HepG2 (cell line): ENCODE measurements around the gene TMCO2. TPM values are rescaled to one million over a fixed set of nuclear protein-coding genes. Genes with fewer than 3 reads are reported as not detected.
A peak's percentile ranks its signal among the peaks of the same experiment; 100 is the strongest.

Experiments used
- BRD4 ChIP-seq: sonication (generic); formaldehyde crosslinking; IDR thresholded peaks from 2 replicates; pipeline ENCODE4 v1.4.0; 2020; ENCODE audit warnings: missing genetic modification reagents
- EED ChIP-seq: sonication (generic); formaldehyde crosslinking; IDR thresholded peaks from 2 replicates; pipeline ENCODE4 v1.5.0; 2020; ENCODE audit warnings: mild to moderate bottlenecking, missing genetic modification reagents
- KDM2A ChIP-seq: sonication (generic); formaldehyde crosslinking; IDR thresholded peaks from 2 replicates; pipeline ENCODE4 v1.4.0; 2020; ENCODE audit warnings: low read depth, missing genetic modification reagents, borderline replicate concordance
- NFIB ChIP-seq: sonication (generic); formaldehyde crosslinking; IDR thresholded peaks from 2 replicates; pipeline ENCODE4 v1.9.0; 2021; ENCODE audit warnings: missing genetic modification reagents, mild to moderate bottlenecking, borderline replicate concordance
- NR3C1 ChIP-seq: sonication (generic); formaldehyde crosslinking; IDR thresholded peaks from 2 replicates; pipeline ENCODE4 v1.4.0; 2020; ENCODE audit warnings: missing genetic modification reagents
- ZFP82 ChIP-seq: sonication (generic); formaldehyde crosslinking; IDR thresholded peaks from 2 replicates; pipeline ENCODE4 v1.5.1; 2020; ENCODE audit warnings: mild to moderate bottlenecking, missing genetic modification reagents, borderline replicate concordance
- ZNF432 ChIP-seq: sonication (generic); formaldehyde crosslinking; IDR thresholded peaks from 2 replicates; pipeline ENCODE4 v1.5.0; 2020; ENCODE audit warnings: missing genetic modification reagents, mild to moderate bottlenecking, borderline replicate concordance
- ZNF563 ChIP-seq: sonication (generic); formaldehyde crosslinking; IDR thresholded peaks from 2 replicates; pipeline ENCODE4 v1.8.0; 2022; ENCODE audit warnings: mild to moderate bottlenecking, moderate library complexity, missing genetic modification reagents
- ZNF577 ChIP-seq: sonication (generic); formaldehyde crosslinking; IDR thresholded peaks from 2 replicates; pipeline ENCODE4 v1.4.0; 2020; ENCODE audit warnings: mild to moderate bottlenecking, low read depth, missing genetic modification reagents, borderline replicate concordance
- ZNF670 ChIP-seq: sonication (generic); formaldehyde crosslinking; IDR thresholded peaks from 2 replicates; pipeline ENCODE4 v1.8.0; 2022; ENCODE audit warnings: mild to moderate bottlenecking, missing genetic modification reagents, borderline replicate concordance
- ZNF816 ChIP-seq: sonication (generic); formaldehyde crosslinking; IDR thresholded peaks from 2 replicates; pipeline ENCODE4 v1.8.0; 2022; ENCODE audit warnings: missing genetic modification reagents, mild to moderate bottlenecking, borderline replicate concordance
- ZNF850 ChIP-seq: sonication (generic); formaldehyde crosslinking; conservative IDR thresholded peaks from 2 replicates; pipeline ENCODE4 v1.9.0; 2021; ENCODE audit warnings: mild to moderate bottlenecking, missing genetic modification reagents
- polyA plus RNA-seq, 8 experiments: library from polyadenylated mRNA; depleted of rRNA in 3 of 8; stranded (reverse) in 7 of 8; unstranded in 1 of 8; fragments of >200 nt; fragmentation: Illumina TruSeq in 4 of 8; extraction: Trizol in 4 of 8; gene quantifications; 2 replicates each; pipeline versions ENCODE4 v1.2.1 to v1.2.3, GENCODE V29; 2011 to 2016; ENCODE audit warnings: low read depth in 4 of 8, missing spikeins in 1 of 8, mixed read lengths in 1 of 8; ENCODE audit not compliant: insufficient read depth in 1 of 8
- total RNA-seq, 5 experiments: library from RNA; depleted of rRNA; stranded (reverse); fragments of >200 nt; fragmentation: Illumina TruSeq; extraction: Trizol; gene quantifications; 2 replicates each; pipeline ENCODE4 v1.2.3, GENCODE V29; 2016; ENCODE audit warnings: low read depth in 1 of 5
- TF ChIP-seq, protein P1 (sequence below): sonication (generic); formaldehyde crosslinking; IDR thresholded peaks from 2 replicates; pipeline ENCODE4 v1.4.0; 2020; ENCODE audit warnings: missing genetic modification reagents
- TF ChIP-seq, protein P2 (sequence below): sonication (generic); formaldehyde crosslinking; IDR thresholded peaks from 2 replicates; pipeline ENCODE4; 2020; ENCODE audit warnings: missing genetic modification reagents, mild to moderate bottlenecking, borderline replicate concordance
- TF ChIP-seq, protein P3 (sequence below): sonication (generic); formaldehyde crosslinking; IDR thresholded peaks from 2 replicates; pipeline ENCODE4 v1.4.0; 2020; ENCODE audit warnings: missing genetic modification reagents
- TF ChIP-seq, protein P4 (sequence below): sonication (generic); formaldehyde crosslinking; IDR thresholded peaks from 2 replicates; pipeline ENCODE4 v1.9.0; 2021; ENCODE audit warnings: missing genetic modification reagents, borderline replicate concordance
- TF ChIP-seq, protein P5 (sequence below): sonication (generic); formaldehyde crosslinking; IDR thresholded peaks from 2 replicates; pipeline ENCODE4 v1.5.0; 2020; ENCODE audit warnings: missing genetic modification reagents

Gene TMCO2
- total and polyA plus RNA-seq, 2 of the 13 experiments (the other 11 are each of a cell fraction or from before 2014, with no cell fraction given), result not detected

DNA sequence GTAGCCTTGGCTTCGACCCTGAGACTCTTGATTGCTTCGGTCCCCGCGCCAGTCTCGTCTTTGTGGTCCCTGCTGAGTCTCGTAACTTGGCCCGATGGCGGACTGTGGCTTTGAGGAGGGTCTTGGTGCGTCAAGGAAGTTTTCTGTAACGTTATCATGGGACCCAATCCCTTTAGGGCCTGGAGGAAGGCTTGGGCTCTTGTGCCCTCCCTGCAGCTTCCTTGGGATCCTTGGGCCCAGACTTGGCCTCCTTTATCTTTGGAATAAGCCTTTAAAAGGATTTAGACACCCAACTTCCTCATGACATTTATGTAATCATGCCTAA lies 10.7 kb downstream of the TMCO2 start (continued):
- TF ChIP-seq ZNF816 (CRISPR knock-in tag) (0 out of 2 replicates have a peak, but pooled peaks have one; percentile 22), KDM2A (no peak), NR3C1 (no peak), BRD4 (CRISPR knock-in tag) (0 out of 2 replicates have a peak, but pooled peaks have one; percentile 9), ZFP82 (0 out of 2 replicates have a peak, but pooled peaks have one; percentile 34), ZNF850 (CRISPR knock-in tag) (no peak; the same call in 1 of the 2 replicates), NFIB (CRISPR knock-in tag) (no peak), ZNF577 (CRISPR knock-in tag) (no peak), ZNF432 (CRISPR knock-in tag) (no peak), ZNF670 (0 out of 2 replicates have a peak, but pooled peaks have one; percentile 6), ZNF563 (CRISPR knock-in tag) (0 out of 2 replicates have a peak, but pooled peaks have one; percentile 9), EED (CRISPR knock-in tag) (no peak)
- TF ChIP-seq, protein P1, sequence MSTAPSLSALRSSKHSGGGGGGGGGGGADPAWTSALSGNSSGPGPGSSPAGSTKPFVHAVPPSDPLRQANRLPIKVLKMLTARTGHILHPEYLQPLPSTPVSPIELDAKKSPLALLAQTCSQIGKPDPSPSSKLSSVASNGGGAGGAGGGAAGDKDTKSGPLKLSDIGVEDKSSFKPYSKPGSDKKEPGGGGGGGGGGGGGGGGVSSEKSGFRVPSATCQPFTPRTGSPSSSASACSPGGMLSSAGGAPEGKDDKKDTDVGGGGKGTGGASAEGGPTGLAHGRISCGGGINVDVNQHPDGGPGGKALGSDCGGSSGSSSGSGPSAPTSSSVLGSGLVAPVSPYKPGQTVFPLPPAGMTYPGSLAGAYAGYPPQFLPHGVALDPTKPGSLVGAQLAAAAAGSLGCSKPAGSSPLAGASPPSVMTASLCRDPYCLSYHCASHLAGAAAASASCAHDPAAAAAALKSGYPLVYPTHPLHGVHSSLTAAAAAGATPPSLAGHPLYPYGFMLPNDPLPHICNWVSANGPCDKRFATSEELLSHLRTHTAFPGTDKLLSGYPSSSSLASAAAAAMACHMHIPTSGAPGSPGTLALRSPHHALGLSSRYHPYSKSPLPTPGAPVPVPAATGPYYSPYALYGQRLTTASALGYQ (CRISPR knock-in tag), result 0 out of 2 replicates have a peak, but pooled peaks have one; percentile 9
- TF ChIP-seq, protein P2, sequence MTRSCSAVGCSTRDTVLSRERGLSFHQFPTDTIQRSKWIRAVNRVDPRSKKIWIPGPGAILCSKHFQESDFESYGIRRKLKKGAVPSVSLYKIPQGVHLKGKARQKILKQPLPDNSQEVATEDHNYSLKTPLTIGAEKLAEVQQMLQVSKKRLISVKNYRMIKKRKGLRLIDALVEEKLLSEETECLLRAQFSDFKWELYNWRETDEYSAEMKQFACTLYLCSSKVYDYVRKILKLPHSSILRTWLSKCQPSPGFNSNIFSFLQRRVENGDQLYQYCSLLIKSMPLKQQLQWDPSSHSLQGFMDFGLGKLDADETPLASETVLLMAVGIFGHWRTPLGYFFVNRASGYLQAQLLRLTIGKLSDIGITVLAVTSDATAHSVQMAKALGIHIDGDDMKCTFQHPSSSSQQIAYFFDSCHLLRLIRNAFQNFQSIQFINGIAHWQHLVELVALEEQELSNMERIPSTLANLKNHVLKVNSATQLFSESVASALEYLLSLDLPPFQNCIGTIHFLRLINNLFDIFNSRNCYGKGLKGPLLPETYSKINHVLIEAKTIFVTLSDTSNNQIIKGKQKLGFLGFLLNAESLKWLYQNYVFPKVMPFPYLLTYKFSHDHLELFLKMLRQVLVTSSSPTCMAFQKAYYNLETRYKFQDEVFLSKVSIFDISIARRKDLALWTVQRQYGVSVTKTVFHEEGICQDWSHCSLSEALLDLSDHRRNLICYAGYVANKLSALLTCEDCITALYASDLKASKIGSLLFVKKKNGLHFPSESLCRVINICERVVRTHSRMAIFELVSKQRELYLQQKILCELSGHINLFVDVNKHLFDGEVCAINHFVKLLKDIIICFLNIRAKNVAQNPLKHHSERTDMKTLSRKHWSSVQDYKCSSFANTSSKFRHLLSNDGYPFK, result peak; percentile 97; the same call in 1 of the 2 replicates
- TF ChIP-seq, protein P3, sequence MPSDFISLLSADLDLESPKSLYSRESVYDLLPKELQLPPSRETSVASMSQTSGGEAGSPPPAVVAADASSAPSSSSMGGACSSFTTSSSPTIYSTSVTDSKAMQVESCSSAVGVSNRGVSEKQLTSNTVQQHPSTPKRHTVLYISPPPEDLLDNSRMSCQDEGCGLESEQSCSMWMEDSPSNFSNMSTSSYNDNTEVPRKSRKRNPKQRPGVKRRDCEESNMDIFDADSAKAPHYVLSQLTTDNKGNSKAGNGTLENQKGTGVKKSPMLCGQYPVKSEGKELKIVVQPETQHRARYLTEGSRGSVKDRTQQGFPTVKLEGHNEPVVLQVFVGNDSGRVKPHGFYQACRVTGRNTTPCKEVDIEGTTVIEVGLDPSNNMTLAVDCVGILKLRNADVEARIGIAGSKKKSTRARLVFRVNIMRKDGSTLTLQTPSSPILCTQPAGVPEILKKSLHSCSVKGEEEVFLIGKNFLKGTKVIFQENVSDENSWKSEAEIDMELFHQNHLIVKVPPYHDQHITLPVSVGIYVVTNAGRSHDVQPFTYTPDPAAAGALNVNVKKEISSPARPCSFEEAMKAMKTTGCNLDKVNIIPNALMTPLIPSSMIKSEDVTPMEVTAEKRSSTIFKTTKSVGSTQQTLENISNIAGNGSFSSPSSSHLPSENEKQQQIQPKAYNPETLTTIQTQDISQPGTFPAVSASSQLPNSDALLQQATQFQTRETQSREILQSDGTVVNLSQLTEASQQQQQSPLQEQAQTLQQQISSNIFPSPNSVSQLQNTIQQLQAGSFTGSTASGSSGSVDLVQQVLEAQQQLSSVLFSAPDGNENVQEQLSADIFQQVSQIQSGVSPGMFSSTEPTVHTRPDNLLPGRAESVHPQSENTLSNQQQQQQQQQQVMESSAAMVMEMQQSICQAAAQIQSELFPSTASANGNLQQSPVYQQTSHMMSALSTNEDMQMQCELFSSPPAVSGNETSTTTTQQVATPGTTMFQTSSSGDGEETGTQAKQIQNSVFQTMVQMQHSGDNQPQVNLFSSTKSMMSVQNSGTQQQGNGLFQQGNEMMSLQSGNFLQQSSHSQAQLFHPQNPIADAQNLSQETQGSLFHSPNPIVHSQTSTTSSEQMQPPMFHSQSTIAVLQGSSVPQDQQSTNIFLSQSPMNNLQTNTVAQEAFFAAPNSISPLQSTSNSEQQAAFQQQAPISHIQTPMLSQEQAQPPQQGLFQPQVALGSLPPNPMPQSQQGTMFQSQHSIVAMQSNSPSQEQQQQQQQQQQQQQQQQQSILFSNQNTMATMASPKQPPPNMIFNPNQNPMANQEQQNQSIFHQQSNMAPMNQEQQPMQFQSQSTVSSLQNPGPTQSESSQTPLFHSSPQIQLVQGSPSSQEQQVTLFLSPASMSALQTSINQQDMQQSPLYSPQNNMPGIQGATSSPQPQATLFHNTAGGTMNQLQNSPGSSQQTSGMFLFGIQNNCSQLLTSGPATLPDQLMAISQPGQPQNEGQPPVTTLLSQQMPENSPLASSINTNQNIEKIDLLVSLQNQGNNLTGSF (CRISPR knock-in tag), result no peak
- TF ChIP-seq, protein P4, sequence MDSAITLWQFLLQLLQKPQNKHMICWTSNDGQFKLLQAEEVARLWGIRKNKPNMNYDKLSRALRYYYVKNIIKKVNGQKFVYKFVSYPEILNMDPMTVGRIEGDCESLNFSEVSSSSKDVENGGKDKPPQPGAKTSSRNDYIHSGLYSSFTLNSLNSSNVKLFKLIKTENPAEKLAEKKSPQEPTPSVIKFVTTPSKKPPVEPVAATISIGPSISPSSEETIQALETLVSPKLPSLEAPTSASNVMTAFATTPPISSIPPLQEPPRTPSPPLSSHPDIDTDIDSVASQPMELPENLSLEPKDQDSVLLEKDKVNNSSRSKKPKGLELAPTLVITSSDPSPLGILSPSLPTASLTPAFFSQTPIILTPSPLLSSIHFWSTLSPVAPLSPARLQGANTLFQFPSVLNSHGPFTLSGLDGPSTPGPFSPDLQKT, result no peak
- TF ChIP-seq, protein P5, sequence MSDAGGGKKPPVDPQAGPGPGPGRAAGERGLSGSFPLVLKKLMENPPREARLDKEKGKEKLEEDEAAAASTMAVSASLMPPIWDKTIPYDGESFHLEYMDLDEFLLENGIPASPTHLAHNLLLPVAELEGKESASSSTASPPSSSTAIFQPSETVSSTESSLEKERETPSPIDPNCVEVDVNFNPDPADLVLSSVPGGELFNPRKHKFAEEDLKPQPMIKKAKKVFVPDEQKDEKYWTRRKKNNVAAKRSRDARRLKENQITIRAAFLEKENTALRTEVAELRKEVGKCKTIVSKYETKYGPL (CRISPR knock-in tag), result no peak
